Transverse colon (tissue), 3 donors: ENCODE measurements around the gene AXIN1.

Experiments
- POLR2A ChIP-seq: fragments of 450-650 bp; IDR thresholded peaks from one replicate; pipeline ENCODE4 v1.6.1; 2016; ENCODE audit warnings: antibody characterized with exemption, mild to moderate bottlenecking, moderate library complexity
- TF ChIP-seq, protein P1 (sequence below), 5 experiments: fragments of 200-600 bp in 3 of 5; fragments of 450-650 bp in 2 of 5; sonication (generic) in 3 of 5; IDR thresholded peaks; 1 replicate in 2 of 5; 2 replicates in 3 of 5; pipeline ENCODE4 v1.5.1; 2016 to 2017; ENCODE audit warnings: antibody characterized with exemption in 5 of 5, inconsistent platforms in 3 of 5, mild to moderate bottlenecking in 2 of 5, moderate library complexity in 1 of 5

DNA sequence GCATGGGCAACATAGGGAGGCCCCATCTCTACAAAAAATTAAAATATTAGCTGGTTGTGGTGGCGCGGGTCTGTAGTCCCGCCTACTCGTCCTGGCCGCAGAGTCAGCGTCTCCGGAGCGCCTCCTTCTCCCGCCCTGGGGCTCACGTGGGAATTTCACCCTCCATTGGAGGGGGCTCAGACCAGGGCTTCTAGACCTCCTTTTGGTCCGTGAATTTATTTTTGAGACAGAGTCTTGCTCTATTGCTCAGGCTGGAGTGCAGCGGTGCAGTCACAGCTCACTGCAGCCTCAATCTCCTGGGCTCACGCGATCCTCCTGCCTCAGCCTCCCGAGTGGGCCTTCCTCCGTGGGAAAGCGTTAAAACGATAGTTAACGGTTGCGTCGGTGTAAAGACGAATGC, 44.1 kb upstream of the AXIN1 start:
- TF ChIP-seq, protein P1, sequence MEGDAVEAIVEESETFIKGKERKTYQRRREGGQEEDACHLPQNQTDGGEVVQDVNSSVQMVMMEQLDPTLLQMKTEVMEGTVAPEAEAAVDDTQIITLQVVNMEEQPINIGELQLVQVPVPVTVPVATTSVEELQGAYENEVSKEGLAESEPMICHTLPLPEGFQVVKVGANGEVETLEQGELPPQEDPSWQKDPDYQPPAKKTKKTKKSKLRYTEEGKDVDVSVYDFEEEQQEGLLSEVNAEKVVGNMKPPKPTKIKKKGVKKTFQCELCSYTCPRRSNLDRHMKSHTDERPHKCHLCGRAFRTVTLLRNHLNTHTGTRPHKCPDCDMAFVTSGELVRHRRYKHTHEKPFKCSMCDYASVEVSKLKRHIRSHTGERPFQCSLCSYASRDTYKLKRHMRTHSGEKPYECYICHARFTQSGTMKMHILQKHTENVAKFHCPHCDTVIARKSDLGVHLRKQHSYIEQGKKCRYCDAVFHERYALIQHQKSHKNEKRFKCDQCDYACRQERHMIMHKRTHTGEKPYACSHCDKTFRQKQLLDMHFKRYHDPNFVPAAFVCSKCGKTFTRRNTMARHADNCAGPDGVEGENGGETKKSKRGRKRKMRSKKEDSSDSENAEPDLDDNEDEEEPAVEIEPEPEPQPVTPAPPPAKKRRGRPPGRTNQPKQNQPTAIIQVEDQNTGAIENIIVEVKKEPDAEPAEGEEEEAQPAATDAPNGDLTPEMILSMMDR (IDR thresholded peaks at IDR 0.05) = no peak
- no peak for TF ChIP-seq POLR2A
